Mucosa of rectum (tissue), 2 donors: ENCODE data around the gene RFX1.

Source experiments
- H3K27ac ChIP-seq, 2 donors: one replicate each; pipeline ENCODE4 v1.7.0; 2013; ENCODE audit warnings: inconsistent platforms in 2 of 2, low read depth in 2 of 2, low read length in 2 of 2
- H3K27me3 ChIP-seq, 2 donors: one replicate each; pipeline ENCODE4 v1.7.0; 2013; ENCODE audit warnings: low read length in 2 of 2; ENCODE audit not compliant: control insufficient read depth in 2 of 2, insufficient read depth in 2 of 2
- H3K36me3 ChIP-seq, 2 donors: one replicate each; pipeline ENCODE4 v1.7.0; 2013; ENCODE audit warnings: low read length in 2 of 2; ENCODE audit not compliant: control insufficient read depth in 2 of 2, insufficient read depth in 2 of 2
- H3K4me1 ChIP-seq, 2 donors: one replicate each; pipeline ENCODE4 v1.7.0; 2013; ENCODE audit warnings: low read length in 2 of 2, mild to moderate bottlenecking in 1 of 2; ENCODE audit not compliant: control insufficient read depth in 2 of 2, insufficient read depth in 2 of 2
- H3K4me3 ChIP-seq, 2 donors: one replicate each; pipeline ENCODE4 v1.7.0; 2013; ENCODE audit warnings: low read length in 2 of 2
- H3K9ac ChIP-seq, 2 donors: one replicate each; pipeline ENCODE4 v1.7.0; 2013; ENCODE audit warnings: low read length in 2 of 2, low read depth in 1 of 2, mild to moderate bottlenecking in 1 of 2
- H3K9me3 ChIP-seq, 2 donors: one replicate each; pipeline ENCODE4 v1.7.0; 2013; ENCODE audit warnings: low read length in 2 of 2; ENCODE audit not compliant: control insufficient read depth in 2 of 2
- donor health status: healthy.
- donor health status: Normal muscosa, but diverticular disease.

RFX1 gene

GRCh38 chr19:13962699-13963602, 43.2 kb downstream of the RFX1 start:
- Histone ChIP-seq H3K9ac (no peak overlapping the region), H3K27ac (no peak overlapping the region), H3K4me1 (no peaks in the 10 kb centered on the region), H3K27me3 (no peaks in the 10 kb centered on the region), H3K36me3 (peaks cover 36 to 38% of the 10 kb centered on the region in 2 donors), H3K9me3 (no peaks in the 10 kb centered on the region), H3K4me3 (no peak overlapping the region)

- Histone ChIP-seq H3K27me3 (no peaks in the 10 kb centered on the region), H3K4me3 (no peak overlapping the region), H3K9me3 (no peaks in the 10 kb centered on the region), H3K9ac (no peak overlapping the region), H3K4me1 (no peaks in the 10 kb centered on the region), H3K27ac (no peak overlapping the region), H3K36me3 (peaks cover 38 to 39% of the 10 kb centered on the region in 2 donors)
Observed at GRCh38 chr19:13961826-13962698, 44.1 kb downstream of the RFX1 start.

- Histone ChIP-seq H3K9me3 (no peaks in the 10 kb centered on the region), H3K36me3 (peaks cover 35 to 39% of the 10 kb centered on the region in 2 donors), H3K4me1 (no peaks in the 10 kb centered on the region), H3K27ac (no peak overlapping the region), H3K27me3 (no peaks in the 10 kb centered on the region), H3K9ac (no peak overlapping the region), H3K4me3 (no peak overlapping the region)
Observed at GRCh38 chr19:13960863-13961784, 45.0 kb downstream of the RFX1 start.

- Histone ChIP-seq H3K27ac (no peak overlapping the region), H3K4me1 (no peaks in the 10 kb centered on the region), H3K4me3 (no peak overlapping the region), H3K9ac (no peak overlapping the region), H3K36me3 (peaks cover 39 to 46% of the 10 kb centered on the region in 2 donors), H3K27me3 (no peaks in the 10 kb centered on the region), H3K9me3 (no peaks in the 10 kb centered on the region)
Observed at GRCh38 chr19:13959962-13960862, 45.9 kb downstream of the RFX1 start.

GRCh38 chr19:13959141-13959961, 46.8 kb downstream of the RFX1 start:
- H3K36me3 ChIP-seq, result peaks cover 38 to 50% of the 10 kb centered on the region in 2 donors
- no peak overlapping the region for H3K4me3 ChIP-seq
- H3K9ac ChIP-seq, result no peak overlapping the region

GRCh38 chr19:13958043-13958442, 48.1 kb downstream of the RFX1 start:
- Histone ChIP-seq H3K4me3 (no peak overlapping the region), H3K4me1 (peaks cover 8 to 9% of the 10 kb centered on the region in 2 donors), H3K27me3 (no peaks in the 10 kb centered on the region), H3K36me3 (peaks cover 38 to 50% of the 10 kb centered on the region in 2 donors), H3K27ac (no peak overlapping the region), H3K9me3 (no peaks in the 10 kb centered on the region), H3K9ac (no peak overlapping the region)

More at GRCh38 chr19:13959141-13959961, 46.8 kb downstream of the RFX1 start:
- Histone ChIP-seq H3K4me1 (no peaks in the 10 kb centered on the region), H3K9me3 (no peaks in the 10 kb centered on the region), H3K27me3 (no peaks in the 10 kb centered on the region), H3K27ac (no peak overlapping the region)

GRCh38 chr19:13957051-13957450, 49.1 kb downstream of the RFX1 start:
- Histone ChIP-seq H3K9ac (no peak overlapping the region), H3K27ac (no peak overlapping the region), H3K4me3 (no peak overlapping the region), H3K9me3 (no peaks in the 10 kb centered on the region), H3K27me3 (no peaks in the 10 kb centered on the region), H3K36me3 (peaks cover 38 to 50% of the 10 kb centered on the region in 2 donors), H3K4me1 (peaks cover 9 to 11% of the 10 kb centered on the region in 2 donors)

GRCh38 chr19:13956365-13956744, 49.8 kb downstream of the RFX1 start:
- H3K4me1 ChIP-seq, result peaks cover 11% of the 10 kb centered on the region in 2 donors
- H3K27me3 ChIP-seq, result no peaks in the 10 kb centered on the region
- no peak overlapping the region for H3K4me3 ChIP-seq
- H3K36me3 ChIP-seq, result peaks cover 38 to 50% of the 10 kb centered on the region in 2 donors
- no peak overlapping the region for H3K9ac ChIP-seq
- H3K9me3 ChIP-seq, result no peaks in the 10 kb centered on the region
- no peak overlapping the region for H3K27ac ChIP-seq
